GM12872 (cell line): ENCODE data around the gene TRAP1.

ENCODE experiments used
- TF ChIP-seq, protein P1 (sequence below): IDR thresholded peaks from 3 replicates; pipeline ENCODE4 v1.5.1; 2011; ENCODE audit warnings: low read depth, mild to moderate bottlenecking, low read length, moderate library complexity; ENCODE audit not compliant: insufficient read depth

TRAP1 gene

DNA sequence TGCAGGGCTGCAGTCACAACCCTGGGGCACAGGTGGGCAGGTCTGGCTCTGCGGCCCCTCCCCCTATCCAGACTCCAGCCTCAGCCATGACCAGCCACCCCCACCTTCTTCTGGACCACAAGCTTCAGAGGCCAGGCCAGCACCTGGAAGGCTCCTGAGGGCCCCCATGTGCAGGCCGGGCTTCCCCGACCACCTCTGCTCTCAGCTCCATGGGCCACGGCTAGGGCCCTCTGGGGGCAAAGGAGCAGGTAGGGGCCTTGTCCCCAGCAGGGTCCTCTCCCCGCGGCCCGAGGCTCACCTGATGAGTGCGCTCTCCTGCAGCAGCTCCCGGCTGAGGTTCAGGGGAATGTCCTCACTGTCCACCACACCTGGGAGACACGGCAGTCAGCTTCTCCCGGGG is 45.9 kb downstream of the TRAP1 start:
- TF ChIP-seq, protein P1, sequence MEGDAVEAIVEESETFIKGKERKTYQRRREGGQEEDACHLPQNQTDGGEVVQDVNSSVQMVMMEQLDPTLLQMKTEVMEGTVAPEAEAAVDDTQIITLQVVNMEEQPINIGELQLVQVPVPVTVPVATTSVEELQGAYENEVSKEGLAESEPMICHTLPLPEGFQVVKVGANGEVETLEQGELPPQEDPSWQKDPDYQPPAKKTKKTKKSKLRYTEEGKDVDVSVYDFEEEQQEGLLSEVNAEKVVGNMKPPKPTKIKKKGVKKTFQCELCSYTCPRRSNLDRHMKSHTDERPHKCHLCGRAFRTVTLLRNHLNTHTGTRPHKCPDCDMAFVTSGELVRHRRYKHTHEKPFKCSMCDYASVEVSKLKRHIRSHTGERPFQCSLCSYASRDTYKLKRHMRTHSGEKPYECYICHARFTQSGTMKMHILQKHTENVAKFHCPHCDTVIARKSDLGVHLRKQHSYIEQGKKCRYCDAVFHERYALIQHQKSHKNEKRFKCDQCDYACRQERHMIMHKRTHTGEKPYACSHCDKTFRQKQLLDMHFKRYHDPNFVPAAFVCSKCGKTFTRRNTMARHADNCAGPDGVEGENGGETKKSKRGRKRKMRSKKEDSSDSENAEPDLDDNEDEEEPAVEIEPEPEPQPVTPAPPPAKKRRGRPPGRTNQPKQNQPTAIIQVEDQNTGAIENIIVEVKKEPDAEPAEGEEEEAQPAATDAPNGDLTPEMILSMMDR = no peak

DNA sequence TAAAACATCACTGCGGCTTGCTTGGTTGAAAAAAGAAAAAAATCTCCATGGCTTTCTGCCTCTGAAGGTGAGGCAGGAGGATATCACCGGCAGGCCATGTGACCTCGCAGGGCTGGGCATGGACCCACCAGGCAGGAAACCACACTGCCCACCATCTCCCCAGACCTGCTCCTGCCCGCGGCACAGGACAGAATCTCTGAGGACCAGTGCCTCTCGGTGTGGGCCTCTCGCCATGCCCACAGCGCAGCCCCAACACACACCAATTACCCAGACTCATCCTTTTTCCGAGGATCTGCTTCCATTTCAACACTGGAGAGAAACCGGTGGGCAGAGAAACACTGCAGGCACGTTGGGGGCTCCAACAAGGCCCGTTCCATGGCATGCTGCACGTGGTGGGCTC is 46.6 kb downstream of the TRAP1 start:
- TF ChIP-seq, protein P1 = no peak

DNA sequence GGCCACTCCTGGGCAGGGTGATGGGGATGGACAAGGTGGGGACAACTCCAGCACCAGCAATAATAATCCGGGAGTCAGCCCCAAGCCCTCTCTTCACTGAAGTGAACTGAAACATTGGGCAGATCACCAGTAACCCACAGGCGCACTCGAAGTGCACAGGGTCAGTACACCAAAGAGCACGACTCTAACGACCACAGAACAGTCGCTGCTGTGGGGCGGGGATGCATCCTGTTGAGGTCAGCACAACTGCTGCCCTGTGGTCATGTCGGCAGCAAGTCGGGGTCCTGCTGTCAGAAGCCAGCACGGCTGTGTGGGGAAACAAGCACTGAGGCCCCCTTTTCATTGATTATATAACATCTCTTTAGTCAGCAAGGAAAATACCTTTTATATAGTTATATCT is 48.2 kb downstream of the TRAP1 start:
- TF ChIP-seq, protein P1 = no peak

DNA sequence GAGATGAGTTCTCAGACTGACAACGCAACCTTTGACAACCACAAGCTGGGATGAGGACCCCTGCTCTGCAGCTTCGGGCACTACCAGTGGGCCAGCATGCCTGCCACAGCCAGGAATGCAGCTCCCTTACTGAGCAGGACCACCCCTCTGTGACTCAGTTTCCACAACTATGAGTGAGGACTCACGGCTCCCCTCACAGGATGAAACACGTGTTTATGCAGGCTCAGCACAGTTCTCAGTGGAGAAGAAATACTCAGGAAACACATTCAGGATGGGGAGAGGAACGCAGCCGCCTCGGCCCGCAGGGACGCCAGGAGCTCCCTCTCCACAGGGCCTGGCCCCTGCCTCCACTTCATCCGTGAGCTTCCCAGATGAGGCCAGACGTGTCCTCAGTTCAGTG is 48.7 kb downstream of the TRAP1 start:
- TF ChIP-seq, protein P1 = no peak

DNA sequence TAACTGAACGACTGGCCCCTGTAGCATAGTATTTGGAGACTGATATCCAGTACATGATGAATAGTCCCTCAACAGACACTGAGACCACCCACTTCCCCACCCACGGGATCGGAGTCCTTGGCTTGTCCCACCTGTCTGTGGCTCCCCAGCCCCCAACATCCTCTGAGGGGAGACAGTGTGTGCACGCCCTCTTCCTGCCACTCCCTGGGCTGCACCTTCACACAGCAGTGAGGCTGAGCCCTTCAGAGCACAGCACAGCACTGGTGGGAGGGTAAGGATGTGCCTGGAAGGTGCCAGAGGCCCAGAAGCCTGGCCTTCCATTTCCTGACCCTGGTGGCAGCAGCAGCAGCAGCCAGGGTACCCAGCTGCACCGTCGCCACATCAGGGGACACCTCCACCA is 51.8 kb downstream of the TRAP1 start:
- TF ChIP-seq, protein P1 = 0 out of 3 replicates have a peak, but pooled peaks have one; percentile 18

DNA sequence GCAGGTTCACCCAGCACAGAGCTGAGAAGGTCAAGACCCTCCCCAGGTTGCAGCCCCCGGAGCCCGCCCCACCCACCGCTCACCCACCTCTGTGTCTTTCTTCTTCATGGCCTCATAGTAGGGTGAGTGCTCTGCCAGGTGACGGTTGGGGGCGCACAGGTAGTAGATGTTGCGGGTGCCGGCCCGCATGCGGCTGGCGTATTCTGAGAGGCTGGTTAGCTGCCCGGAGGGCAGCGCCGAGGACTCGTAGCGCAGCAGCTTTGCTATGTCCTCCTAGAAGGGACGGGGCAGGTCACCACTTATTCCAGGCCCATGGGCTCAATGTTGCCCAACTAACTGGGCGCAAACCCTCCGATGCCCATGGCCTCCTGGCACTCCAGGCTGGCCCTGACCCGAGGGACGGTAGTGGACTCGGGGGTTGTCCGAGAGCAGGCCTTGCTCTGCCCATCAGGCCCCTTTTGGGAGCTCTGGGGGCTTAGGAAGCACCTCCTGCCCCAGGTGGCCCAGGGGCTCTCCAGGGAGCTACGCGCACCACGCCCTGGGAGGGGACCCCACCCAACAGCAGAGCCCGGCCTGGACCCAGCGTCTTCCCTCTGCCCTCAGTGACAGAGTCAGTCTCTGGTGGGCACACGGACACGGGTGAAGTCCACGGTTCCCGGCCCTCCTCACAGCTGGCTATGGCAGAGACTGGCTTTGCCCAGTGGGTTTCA is 53.0 kb downstream of the TRAP1 start:
- TF ChIP-seq, protein P1 = no peak

DNA sequence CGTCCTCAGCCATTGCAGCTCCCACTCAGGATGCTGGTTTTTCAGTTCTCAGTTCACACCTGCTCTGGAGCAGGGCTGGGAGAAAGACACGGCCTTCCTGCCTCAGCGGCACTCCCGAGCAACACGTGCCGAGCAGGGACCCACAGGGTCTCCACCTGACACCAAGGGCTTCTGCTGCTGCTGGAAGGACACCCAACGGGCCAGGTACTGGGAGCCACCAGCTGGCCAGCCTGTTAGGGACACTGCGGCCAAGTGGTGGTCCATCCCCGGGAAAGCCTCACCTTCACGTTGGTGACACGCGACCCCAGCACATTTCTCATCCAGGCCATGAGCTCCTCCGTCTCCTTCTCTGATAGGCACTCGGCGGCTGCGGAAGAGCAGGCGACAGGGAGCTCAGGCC is 54.7 kb downstream of the TRAP1 start:
- TF ChIP-seq, protein P1 = no peak

DNA sequence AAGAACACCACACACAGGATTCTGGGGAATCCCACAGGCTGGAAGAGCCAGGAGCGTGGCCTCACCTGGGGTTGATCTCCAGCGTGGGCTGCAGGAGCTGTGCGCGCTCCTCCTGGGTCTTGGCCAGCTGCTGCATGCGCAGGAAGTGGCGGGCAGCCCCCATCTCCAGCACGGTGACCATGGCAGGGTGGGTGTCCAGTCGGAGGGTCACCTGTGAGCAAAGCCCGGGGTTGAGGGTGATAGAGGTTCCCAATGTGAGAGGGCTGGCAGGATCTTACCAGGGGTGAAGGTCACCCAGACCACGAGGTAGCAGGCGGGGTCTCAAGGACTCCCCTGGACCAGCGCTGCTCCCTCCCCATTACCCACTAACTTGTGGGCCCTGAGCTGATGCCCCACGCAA is 55.4 kb downstream of the TRAP1 start:
- TF ChIP-seq, protein P1 = no peak
